ENCODE data around the gene GYG2.
"Not testable (repeated sequence)": the region's sequence is repeated elsewhere in the genome, so short reads cannot be mapped to it uniquely, and the experiment has no call there.

GYG2 gene

GRCh38 chrX:2874222-2875135 lies 45.7 kb downstream of the GYG2 start:
- no peak for DNase-seq

- no peak for DNase-seq
Observed at GRCh38 chrX:2875136-2875481, 46.4 kb downstream of the GYG2 start.

DNA sequence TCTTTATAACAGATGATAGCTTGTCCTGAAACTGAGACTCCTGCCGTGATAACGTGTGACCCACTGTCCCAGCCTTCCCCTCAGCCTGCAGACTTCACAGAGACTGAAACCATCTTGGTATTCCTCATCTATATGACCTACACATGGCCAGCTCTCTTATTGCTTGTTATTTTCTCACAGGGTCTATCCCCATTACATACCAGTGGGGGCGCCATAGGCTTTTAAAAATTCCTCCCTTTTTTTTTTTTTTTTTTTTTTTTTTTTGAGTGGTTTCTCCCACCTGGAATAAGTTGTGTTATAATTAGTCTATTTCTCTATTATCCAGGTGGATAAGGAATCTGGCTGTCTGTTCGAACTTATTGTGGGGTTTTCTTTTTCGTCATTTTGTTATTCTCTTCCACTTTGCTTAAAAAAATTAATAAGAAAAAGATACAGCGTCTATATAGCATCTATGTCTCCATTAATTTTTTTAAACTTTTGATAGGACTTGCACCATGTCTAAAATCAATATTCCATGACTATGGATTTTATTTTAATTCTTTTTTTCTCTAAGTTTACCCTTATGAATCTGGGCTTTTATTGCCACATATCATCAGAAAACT lies 47.2 kb downstream of the GYG2 start:
- DNase-seq, result peak; percentile 33 to 39

DNA sequence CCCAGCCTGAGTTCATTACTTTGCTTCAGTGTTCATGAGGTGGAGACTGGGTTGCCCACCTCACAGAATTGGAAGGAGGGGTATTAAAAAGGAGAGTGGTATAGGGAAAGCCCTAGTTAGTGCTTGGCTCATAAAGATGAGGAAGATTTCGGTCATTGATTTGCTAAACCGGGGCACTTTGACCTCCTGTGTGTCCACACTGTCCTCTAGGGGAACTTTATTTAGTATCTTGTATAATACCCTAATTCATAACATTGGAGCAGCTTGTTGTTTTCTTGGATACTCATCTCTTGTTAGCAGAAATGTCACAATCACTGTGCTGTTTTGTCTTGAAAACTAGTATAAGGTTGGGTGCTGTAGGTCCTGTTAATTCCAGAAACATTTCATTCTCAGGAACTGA lies 49.8 kb downstream of the GYG2 start:
- no peak for DNase-seq

DNA sequence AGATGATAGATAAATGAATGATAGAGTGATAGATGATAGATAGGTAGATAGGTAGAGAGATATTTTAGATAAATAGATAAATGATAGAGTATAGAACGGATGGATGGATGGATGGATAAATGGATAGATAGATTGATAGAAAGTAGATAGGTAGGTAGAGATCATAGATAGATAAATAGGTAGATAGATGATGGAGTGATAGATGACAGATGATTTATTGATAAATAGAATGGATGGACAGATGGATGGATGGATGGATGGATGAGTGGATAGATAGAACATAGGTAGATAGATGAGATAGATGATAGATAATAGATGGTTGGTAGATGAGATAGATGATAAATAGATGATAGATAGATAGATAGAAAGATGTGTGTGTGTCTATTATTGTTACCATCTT lies 50.9 kb downstream of the GYG2 start:
- DNase-seq, result no peak

DNA sequence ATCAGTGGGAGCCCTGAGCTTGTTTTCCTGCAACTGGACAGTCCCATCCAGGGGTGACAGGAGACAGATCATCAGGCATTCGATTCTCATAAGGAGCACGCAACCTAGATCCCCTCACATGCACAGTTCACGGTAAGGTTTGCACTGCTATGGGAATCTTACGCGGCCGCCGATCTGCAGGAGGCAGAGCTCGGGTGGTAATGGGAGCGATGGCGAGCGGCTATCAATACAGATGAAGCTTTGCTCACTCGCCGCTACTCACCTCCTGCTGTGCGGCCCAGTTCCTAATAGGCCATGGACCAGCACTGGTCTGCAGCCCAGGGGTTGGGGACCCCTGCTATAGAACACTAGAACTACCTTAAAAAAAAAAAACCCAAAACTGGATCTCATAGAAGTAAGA lies 55.0 kb downstream of the GYG2 start:
- no peak for DNase-seq

DNA sequence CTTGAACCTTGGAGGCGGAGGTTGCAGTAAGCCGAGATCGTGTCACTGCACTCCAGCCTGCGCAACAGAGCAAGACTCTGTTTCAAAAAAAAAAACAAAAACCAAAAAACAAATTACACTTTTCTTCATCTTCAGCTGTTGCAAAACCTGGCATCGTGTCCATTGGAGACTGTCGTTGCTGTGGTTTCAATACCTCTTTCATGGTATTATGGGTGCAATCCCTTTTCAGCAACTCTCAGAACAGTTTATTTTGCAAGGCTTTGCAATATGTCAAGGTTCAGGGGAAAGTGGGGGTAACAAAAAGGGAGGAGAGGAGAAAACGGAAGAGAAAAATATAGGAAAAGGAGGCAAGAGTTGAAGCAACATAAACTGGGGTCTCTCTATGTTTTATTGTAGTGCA lies 59.6 kb downstream of the GYG2 start:
- no peak for DNase-seq

GRCh38 chrX:2889045-2889605 lies 60.4 kb downstream of the GYG2 start:
- no peak for DNase-seq

DNA sequence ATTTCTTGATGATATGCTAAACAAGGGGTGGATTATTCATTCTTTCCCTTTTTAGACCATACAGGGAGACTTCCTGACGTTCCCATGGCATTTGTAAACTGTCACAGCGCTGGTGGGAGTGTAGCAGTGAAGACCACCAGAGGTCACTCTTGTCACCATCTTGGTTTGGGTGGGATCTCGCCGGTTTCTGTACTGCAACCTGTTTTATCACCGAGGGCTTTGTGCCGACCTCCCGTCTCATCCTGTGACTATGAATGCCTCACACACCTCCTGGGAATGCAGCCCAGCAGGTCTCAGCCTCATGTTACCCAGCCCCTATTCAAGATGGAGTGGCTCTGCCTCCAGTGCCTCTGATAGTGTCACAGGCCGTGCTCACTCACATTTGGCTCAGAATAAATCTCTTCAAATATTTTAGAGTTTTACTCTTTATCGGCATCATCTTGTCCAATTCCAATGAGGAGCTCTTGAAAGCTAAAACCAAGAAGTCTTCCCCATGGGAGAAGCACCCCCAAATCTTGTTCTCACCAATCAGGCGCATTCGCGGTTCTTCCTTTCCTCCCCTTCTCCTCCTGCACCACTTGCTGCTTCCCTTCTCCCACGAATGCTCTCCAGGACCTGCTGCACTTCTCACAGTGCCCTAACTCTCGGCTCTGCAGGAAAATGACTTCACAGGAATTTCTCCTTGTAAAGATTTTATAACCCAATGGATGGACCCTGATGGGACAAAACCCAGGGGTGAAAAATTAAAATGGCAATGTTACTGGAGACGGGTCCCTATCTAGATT lies 61.2 kb downstream of the GYG2 start:
- DNase-seq, result peak; percentile 1 to 28

GRCh38 chrX:2890536-2891460 lies 62.1 kb downstream of the GYG2 start:
- DNase-seq, result not testable (repeated sequence)

DNA sequence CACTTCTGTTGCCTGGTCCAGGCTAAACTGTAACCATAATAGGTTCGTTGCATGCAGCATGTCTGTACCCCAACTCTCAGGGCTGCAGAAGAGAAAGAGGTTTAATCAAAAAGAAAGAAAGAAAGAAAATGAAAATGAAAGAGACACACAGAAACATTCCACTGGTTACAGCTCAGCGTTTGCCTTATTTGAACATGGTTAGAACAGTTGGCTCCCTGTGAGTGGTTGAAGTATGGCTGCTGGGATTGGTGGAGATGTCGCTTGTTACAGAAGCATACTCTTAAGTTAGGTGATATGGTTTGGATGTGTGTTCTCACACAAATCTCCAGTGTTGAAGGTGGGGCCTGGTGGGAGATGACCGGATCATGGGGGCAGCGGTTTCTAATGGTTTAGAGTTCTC lies 64.1 kb downstream of the GYG2 start:
- DNase-seq, result no peak

DNA sequence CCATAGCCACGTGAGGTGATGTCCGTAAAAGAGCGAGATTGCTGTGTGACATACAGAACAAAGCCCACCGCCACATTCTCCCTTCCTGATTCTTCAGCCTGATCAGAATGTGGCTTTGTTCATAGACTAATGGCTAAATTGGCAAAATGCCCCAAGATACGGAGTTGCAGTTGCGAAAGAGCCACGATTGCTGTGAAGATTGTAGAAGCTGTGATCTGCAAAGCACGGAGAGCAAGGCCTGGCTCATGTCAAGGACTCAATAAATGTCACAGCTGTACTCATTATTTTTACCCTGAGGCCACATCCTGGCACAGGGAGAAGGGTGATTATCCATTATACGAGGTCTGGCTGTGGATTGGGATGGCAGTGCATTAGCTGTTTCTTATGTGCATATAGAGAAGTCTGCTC lies 66.2 kb downstream of the GYG2 start:
- peak; percentile 39 to 41 for DNase-seq

DNA sequence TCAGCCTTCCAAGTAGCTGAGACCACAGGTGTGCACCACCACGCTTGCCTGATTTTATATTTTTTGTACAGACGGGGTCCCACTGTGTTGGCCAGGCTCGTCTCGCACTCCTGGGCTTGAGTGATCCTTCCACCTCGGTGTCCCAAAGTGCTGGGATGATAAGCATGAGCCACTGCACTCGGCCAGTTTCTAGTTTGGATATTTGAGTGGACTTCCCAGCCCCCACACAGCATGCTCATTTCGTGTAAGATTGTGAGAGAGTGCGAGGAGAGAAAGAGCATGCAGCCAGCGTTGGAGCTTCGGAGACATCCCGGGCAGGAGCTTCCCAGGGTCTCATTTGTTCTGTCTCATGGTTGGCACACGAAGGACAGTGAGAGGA lies 68.6 kb downstream of the GYG2 start:
- no peak for DNase-seq

DNA sequence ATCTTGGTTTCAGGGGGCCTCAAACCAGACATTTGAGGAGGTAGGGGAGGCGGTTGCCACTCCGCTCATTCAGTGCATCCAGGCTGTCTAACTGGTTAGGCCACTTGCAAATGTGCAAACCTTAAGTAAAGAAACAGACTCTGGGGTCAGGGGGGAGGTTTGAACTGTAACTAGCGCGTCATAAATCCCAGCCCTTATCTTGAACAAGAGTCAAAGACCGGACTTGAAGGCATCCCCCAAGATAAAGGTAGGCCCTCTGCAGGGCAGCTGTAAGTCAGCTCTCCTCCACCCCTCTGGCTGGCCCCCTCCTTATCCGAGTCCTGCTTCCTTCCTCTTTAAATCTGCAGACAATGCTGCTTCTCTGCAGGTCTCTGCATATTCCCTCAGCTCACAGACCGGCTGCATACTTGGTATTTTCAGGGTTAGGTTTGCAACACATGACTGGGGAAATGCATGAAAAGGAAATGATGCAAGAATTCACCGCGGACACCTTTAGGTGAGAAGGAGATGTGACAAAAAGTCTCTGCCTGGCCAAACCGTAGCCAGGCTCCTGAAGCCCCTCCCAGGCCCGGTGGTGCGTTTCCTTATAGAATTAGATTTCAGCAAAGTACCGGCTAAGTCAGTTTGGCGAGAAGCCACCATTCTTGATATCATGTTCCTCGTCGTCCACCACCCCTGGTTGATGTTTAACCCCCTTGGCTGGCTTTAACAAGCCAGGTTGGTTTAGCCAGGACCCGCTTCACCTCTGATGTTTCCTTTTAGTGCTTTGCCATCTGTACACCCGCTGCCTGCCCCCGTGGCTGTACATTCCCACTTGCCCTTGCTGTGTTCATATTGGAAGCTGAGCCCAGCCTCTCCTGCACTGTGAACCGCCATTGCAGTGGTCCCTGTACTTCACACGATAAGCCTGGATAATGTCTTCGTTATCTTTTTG lies 69.2 kb downstream of the GYG2 start:
- peak; percentile 42 to 49 for DNase-seq

DNA sequence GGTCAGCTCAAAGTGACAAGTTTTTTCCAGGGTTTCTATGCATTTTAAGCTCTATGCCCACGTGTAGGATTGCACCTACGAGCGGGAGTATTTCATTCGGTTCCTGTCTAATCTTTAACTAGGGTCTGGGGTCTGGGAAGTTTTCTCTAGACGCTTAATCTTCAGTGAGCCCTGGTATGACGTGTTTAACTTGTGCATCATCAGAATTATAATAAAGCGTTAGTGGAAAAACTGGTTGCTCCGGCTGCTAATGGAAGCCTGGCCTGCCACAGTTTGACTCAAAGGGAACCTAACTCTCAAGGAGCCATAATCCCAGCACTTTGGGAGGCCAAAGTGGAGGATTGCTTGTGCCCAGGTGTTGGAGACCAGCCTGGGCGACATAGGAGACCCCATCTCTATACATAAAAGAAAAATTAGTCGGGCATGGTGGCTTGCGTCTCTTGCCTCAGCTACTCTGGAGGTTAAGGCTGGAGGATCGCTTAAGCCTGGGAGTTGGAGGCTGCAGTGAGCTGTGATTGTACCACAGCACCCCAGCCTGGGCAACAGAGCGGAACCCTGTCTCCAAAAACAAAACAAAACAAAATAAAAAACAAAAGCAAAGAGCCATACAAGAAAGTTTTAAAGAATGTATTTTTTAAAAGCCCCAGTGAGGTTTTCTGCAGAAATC lies 70.2 kb downstream of the GYG2 start:
- DNase-seq, result no peak

- no peak for DNase-seq
Observed at GRCh38 chrX:2901367-2902036, 72.8 kb downstream of the GYG2 start.

DNA sequence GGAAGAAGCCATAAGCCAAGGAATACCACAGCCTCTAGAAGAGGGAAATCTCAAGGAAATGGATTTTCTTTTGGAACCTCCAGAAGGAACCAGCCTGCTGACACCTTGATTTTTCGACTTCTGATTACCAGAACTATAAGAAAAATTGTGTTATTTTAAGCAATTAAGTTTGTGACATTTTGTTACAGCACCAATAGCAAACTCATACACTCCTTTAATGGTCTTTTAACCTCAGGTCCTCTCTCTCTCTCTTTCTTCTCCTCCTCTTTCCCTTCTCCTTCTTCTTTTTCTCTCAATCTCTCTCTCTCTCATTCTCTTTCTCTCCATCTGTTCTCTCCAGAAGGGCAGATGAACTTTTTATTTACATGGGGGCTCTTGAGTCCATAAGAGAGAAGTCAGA lies 74.1 kb downstream of the GYG2 start:
- no peak for DNase-seq

- DNase-seq, result no peak
Observed at GRCh38 chrX:2903366-2903765, 74.6 kb downstream of the GYG2 start.

DNA sequence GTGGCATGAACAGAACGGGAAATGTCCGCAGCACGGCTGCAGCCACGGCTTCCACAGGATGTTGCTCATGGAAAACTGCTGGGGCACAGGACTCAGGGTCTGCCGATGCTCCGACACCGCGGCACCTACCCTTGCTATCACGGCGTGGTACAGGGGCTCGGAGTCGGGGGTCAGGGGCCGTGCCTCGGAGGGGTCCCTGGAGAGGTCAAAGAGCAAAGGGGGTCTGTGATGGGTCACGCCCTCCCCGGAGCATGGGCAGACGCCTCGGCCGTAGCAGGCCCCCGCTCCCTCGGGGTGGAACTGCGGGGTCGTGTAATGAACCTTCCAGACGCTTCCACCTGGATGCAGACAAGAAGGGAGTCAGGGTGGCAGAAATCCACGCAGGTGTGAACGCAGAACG lies 78.6 kb downstream of the GYG2 start:
- DNase-seq, result no peak

GRCh38 chrX:2908125-2908685 lies 79.5 kb downstream of the GYG2 start:
- no peak for DNase-seq

All from Kasumi-1 (cell line).